Suprapubic skin (tissue), 4 donors: ENCODE data around the gene PIK3CD.

Experiments used
- CTCF ChIP-seq, 2 donors: fragments of 200-600 bp in 1 of 2; fragments of 450-650 bp in 1 of 2; sonication (generic) in 1 of 2; IDR thresholded peaks; one replicate each; pipeline ENCODE4 v1.5.1; 2016 to 2019; ENCODE audit warnings: antibody characterized with exemption in 2 of 2, mild to moderate bottlenecking in 1 of 2, moderate library complexity in 1 of 2
- EP300 ChIP-seq: sonication (generic); formaldehyde crosslinking; IDR thresholded peaks from one replicate; pipeline ENCODE4 v1.6.1; 2017; ENCODE audit warnings: antibody characterized with exemption
- POLR2AphosphoS5 ChIP-seq, 3 donors: sonication (generic); formaldehyde crosslinking; IDR thresholded peaks; one replicate each; pipeline ENCODE4 v1.6.1; 2017; ENCODE audit warnings: antibody characterized with exemption in 3 of 3

- TF ChIP-seq EP300 = no peak
- no peak for TF ChIP-seq CTCF (IDR thresholded peaks at IDR 0.05)
- TF ChIP-seq POLR2AphosphoS5 (IDR thresholded peaks at IDR 0.05) = no peak
Measured at GRCh38 chr1:9755441-9755995, 104.0 kb downstream of the PIK3CD start.
